ENCODE results near the gene MAJIN.

Gene MAJIN

DNA sequence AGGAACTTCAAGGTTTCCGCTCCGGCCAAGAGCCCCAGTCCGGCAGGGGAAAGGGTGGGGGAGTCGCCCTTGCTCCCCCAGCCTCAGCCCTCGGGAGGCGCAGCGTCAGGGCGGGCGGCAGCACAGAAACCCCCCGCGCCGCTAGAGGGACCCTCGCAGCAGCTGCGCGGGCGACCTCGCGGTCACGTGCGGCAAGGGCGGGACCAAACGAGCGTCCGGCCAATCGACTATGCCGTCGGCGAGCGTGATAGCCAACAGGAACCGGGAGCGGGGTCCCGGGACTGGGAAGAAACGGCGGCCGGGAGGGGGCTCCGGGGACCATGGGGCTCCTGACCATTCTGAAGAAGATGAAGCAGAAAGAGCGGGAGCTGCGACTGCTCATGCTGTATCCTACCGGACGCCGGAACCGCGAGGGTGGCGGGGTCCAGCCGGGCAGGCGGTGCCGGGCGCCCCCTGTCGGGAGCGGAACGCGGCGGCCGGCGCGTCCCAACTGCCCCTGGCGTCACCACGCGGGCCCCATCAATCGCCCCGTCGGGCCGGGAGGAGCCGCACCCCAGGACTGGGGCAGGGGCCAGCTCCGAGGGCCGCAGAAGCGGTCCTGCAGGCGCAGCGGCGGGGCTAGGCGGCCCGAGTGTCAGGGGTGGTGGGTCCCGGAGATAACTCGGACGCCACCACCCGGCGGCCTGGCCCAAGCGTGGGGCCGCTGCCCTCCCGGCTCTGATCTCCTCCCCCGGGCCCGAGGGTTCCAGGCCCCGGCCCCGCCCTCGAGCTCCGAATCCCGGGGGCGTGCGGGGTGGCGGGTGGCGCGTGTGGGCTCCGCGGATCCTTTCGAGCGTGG is 42.2 kb upstream of the MAJIN start, which contains the start of gene ARL2 (continued):
- TF ChIP-seq, protein P1, sequence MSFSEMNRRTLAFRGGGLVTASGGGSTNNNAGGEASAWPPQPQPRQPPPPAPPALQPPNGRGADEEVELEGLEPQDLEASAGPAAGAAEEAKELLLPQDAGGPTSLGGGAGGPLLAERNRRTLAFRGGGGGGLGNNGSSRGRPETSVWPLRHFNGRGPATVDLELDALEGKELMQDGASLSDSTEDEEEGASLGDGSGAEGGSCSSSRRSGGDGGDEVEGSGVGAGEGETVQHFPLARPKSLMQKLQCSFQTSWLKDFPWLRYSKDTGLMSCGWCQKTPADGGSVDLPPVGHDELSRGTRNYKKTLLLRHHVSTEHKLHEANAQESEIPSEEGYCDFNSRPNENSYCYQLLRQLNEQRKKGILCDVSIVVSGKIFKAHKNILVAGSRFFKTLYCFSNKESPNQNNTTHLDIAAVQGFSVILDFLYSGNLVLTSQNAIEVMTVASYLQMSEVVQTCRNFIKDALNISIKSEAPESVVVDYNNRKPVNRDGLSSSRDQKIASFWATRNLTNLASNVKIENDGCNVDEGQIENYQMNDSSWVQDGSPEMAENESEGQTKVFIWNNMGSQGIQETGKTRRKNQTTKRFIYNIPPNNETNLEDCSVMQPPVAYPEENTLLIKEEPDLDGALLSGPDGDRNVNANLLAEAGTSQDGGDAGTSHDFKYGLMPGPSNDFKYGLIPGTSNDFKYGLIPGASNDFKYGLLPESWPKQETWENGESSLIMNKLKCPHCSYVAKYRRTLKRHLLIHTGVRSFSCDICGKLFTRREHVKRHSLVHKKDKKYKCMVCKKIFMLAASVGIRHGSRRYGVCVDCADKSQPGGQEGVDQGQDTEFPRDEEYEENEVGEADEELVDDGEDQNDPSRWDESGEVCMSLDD (tag by site-specific recombination; IDR thresholded peaks at IDR 0.05), result no peak; the same call in 1 of the 2 replicates
- TF ChIP-seq SP2 (tag by site-specific recombination; IDR thresholded peaks at IDR 0.05) (peak; percentile 76), ZBTB17 (tag by site-specific recombination; IDR thresholded peaks at IDR 0.05) (peak; percentile 69), ZNF626 (tag by site-specific recombination; IDR thresholded peaks at IDR 0.05) (no peak), ZIC2 (tag by site-specific recombination; IDR thresholded peaks at IDR 0.05) (0 out of 2 replicates have a peak, but pooled peaks have one; percentile 40), ZFP41 (tag by site-specific recombination; IDR thresholded peaks at IDR 0.05; ENCODE audit: borderline replicate concordance) (no peak), ZNF324 (tag by site-specific recombination; IDR thresholded peaks at IDR 0.05) (peak; percentile 68; the same call in 1 of the 2 replicates), WT1 (tag by site-specific recombination; IDR thresholded peaks at IDR 0.05) (no peak), ZNF664 (tag by site-specific recombination; IDR thresholded peaks at IDR 0.05) (no peak), BCL11B (tag by site-specific recombination; IDR thresholded peaks at IDR 0.05; ENCODE audit: low read depth) (no peak), SP7 (tag by site-specific recombination; IDR thresholded peaks at IDR 0.05) (peak; percentile 74; the same call in 1 of the 2 replicates), ZSCAN23 (tag by site-specific recombination; IDR thresholded peaks at IDR 0.05) (no peak), ZNF560 (tag by site-specific recombination; IDR thresholded peaks at IDR 0.05; ENCODE audit: borderline replicate concordance) (no peak), ZNF548 (tag by site-specific recombination; IDR thresholded peaks at IDR 0.05) (no peak), ZSCAN16 (tag by site-specific recombination; IDR thresholded peaks at IDR 0.05) (no peak), ZXDB (tag by site-specific recombination; IDR thresholded peaks at IDR 0.05) (peak; percentile 74), ZNF660 (tag by site-specific recombination; IDR thresholded peaks at IDR 0.05) (peak; percentile 59; the same call in 1 of the 2 replicates), ZNF747 (tag by site-specific recombination; IDR thresholded peaks at IDR 0.05) (no peak), ZNF157 (tag by site-specific recombination; IDR thresholded peaks at IDR 0.05) (no peak), OSR2 (tag by site-specific recombination; IDR thresholded peaks at IDR 0.05) (no peak), SCRT2 (tag by site-specific recombination; IDR thresholded peaks at IDR 0.05) (no peak), ZFP69B (tag by site-specific recombination; IDR thresholded peaks at IDR 0.05) (peak; percentile 76), TRIM28 (IDR thresholded peaks at IDR 0.05; ENCODE audit: borderline replicate concordance, low read length) (no peak), ZBTB21 (tag by site-specific recombination; IDR thresholded peaks at IDR 0.05) (peak; percentile 5), RBAK (tag by site-specific recombination; IDR thresholded peaks at IDR 0.05) (no peak)
- TF ChIP-seq, protein P2, sequence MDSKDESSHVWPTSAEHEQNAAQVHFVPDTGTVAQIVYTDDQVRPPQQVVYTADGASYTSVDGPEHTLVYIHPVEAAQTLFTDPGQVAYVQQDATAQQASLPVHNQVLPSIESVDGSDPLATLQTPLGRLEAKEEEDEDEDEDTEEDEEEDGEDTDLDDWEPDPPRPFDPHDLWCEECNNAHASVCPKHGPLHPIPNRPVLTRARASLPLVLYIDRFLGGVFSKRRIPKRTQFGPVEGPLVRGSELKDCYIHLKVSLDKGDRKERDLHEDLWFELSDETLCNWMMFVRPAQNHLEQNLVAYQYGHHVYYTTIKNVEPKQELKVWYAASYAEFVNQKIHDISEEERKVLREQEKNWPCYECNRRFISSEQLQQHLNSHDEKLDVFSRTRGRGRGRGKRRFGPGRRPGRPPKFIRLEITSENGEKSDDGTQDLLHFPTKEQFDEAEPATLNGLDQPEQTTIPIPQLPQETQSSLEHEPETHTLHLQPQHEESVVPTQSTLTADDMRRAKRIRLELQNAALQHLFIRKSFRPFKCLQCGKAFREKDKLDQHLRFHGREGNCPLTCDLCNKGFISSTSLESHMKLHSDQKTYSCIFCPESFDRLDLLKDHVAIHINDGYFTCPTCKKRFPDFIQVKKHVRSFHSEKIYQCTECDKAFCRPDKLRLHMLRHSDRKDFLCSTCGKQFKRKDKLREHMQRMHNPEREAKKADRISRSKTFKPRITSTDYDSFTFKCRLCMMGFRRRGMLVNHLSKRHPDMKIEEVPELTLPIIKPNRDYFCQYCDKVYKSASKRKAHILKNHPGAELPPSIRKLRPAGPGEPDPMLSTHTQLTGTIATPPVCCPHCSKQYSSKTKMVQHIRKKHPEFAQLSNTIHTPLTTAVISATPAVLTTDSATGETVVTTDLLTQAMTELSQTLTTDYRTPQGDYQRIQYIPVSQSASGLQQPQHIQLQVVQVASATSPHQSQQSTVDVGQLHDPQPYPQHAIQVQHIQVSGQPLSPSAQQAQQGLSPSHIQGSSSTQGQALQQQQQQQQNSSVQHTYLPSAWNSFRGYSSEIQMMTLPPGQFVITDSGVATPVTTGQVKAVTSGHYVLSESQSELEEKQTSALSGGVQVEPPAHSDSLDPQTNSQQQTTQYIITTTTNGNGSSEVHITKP (tag by site-specific recombination; IDR thresholded peaks at IDR 0.05), result peak; percentile 95
- TF ChIP-seq, protein P3, sequence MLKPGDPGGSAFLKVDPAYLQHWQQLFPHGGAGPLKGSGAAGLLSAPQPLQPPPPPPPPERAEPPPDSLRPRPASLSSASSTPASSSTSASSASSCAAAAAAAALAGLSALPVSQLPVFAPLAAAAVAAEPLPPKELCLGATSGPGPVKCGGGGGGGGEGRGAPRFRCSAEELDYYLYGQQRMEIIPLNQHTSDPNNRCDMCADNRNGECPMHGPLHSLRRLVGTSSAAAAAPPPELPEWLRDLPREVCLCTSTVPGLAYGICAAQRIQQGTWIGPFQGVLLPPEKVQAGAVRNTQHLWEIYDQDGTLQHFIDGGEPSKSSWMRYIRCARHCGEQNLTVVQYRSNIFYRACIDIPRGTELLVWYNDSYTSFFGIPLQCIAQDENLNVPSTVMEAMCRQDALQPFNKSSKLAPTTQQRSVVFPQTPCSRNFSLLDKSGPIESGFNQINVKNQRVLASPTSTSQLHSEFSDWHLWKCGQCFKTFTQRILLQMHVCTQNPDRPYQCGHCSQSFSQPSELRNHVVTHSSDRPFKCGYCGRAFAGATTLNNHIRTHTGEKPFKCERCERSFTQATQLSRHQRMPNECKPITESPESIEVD (tag by site-specific recombination; IDR thresholded peaks at IDR 0.05), result no peak
- TF ChIP-seq, protein P4, sequence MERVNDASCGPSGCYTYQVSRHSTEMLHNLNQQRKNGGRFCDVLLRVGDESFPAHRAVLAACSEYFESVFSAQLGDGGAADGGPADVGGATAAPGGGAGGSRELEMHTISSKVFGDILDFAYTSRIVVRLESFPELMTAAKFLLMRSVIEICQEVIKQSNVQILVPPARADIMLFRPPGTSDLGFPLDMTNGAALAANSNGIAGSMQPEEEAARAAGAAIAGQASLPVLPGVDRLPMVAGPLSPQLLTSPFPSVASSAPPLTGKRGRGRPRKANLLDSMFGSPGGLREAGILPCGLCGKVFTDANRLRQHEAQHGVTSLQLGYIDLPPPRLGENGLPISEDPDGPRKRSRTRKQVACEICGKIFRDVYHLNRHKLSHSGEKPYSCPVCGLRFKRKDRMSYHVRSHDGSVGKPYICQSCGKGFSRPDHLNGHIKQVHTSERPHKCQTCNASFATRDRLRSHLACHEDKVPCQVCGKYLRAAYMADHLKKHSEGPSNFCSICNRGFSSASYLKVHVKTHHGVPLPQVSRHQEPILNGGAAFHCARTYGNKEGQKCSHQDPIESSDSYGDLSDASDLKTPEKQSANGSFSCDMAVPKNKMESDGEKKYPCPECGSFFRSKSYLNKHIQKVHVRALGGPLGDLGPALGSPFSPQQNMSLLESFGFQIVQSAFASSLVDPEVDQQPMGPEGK (tag by site-specific recombination; IDR thresholded peaks at IDR 0.05), result peak; percentile 62
- TF ChIP-seq, protein P5, sequence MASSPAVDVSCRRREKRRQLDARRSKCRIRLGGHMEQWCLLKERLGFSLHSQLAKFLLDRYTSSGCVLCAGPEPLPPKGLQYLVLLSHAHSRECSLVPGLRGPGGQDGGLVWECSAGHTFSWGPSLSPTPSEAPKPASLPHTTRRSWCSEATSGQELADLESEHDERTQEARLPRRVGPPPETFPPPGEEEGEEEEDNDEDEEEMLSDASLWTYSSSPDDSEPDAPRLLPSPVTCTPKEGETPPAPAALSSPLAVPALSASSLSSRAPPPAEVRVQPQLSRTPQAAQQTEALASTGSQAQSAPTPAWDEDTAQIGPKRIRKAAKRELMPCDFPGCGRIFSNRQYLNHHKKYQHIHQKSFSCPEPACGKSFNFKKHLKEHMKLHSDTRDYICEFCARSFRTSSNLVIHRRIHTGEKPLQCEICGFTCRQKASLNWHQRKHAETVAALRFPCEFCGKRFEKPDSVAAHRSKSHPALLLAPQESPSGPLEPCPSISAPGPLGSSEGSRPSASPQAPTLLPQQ (tag by site-specific recombination; IDR thresholded peaks at IDR 0.05), result peak; percentile 90

Data from HEK293 (cell line).